Muscle layer of duodenum (tissue), 2 donors: ENCODE measurements around the gene OR5AS1.
"Not testable (repeated sequence)": the region's sequence is repeated elsewhere in the genome, so short reads cannot be mapped to it uniquely, and the experiment has no call there.

Experiments
- H3K27ac ChIP-seq: one replicate; pipeline ENCODE4 v1.7.0; 2013; ENCODE audit warnings: mild to moderate bottlenecking, low read length
- H3K27me3 ChIP-seq: one replicate; pipeline ENCODE4 v1.7.0; 2013; ENCODE audit warnings: low read depth, mild to moderate bottlenecking, control low read depth, low read length
- H3K36me3 ChIP-seq, 2 donors: one replicate each; pipeline ENCODE4 v1.7.0; 2013; ENCODE audit warnings: low read length in 2 of 2, control low read depth in 1 of 2, mild to moderate bottlenecking in 1 of 2; ENCODE audit not compliant: insufficient read depth in 2 of 2, control insufficient read depth in 1 of 2
- H3K4me1 ChIP-seq, 2 donors: one replicate each; pipeline ENCODE4 v1.7.0; 2013; ENCODE audit warnings: low read length in 2 of 2, mild to moderate bottlenecking in 2 of 2, control low read depth in 1 of 2, moderate library complexity in 1 of 2; ENCODE audit not compliant: insufficient read depth in 2 of 2, control insufficient read depth in 1 of 2
- H3K4me3 ChIP-seq, 2 donors: one replicate each; pipeline ENCODE4 v1.7.0; 2013; ENCODE audit warnings: low read length in 2 of 2, low read depth in 1 of 2, mild to moderate bottlenecking in 1 of 2
- H3K9me3 ChIP-seq, 2 donors: one replicate each; pipeline ENCODE4 v1.7.0; 2013; ENCODE audit warnings: low read length in 2 of 2, control low read depth in 1 of 2, mild to moderate bottlenecking in 1 of 2; ENCODE audit not compliant: control insufficient read depth in 1 of 2
- donor health status: healthy.

The OR5AS1 gene

DNA sequence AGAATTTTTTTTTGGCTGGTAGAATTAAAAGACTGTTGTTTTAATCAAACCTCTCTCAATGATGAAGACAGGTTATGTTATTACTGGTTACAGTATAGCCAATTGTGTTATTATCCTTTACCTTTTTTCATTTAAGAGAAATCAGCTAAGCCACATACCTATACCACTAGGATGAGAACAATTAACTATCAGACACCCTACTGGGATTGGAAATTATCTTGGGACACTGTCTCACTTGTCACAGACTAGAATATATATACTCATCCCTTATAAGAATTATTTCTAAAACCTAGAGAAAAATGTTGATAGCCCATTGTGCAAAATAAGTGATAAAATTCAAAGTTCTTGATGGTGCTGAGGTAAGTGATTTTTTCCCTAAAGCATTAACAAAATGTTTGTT lies at the start of gene OR5AS1:
OR5AS1 (plus strand) TSS at position 301 of the 400 bp plus-strand sequence. CDS start 2,765 bp downstream, outside the sequence.
- no peaks in the 10 kb centered on the region for H3K36me3 ChIP-seq
- H3K9me3 ChIP-seq, result peaks cover 0 to 2% of the 10 kb centered on the region in 2 donors
- no peak within 1 kb of the TSS for H3K27ac ChIP-seq
- no peaks in the 10 kb centered on the region for H3K27me3 ChIP-seq
- H3K4me1 ChIP-seq, result no peaks in the 10 kb centered on the region
- no peak within 1 kb of the TSS for H3K4me3 ChIP-seq

DNA sequence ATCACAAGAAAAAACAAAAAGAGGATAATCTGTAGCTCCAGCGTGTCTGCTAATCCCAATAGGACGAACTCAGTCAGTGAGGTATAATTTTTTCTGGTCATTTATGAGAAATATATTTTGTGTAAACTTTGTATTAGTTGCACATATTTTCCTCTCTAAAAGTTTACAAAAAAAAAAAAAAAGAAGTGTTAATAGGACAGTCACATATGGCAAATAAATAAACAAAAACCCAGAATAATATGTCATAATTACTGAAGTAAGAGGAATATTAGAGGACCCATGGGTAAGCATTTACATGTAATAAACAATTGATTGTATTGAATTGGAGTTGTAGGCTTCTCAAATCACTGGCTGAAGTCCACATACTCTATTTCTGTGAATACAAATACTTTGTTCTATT lies 32.9 kb upstream of the OR5AS1 start, which contains the start of gene OR5F1:
OR5F1 (minus strand) TSS at position 101 of the 400 bp plus-strand sequence; CDS start at position 101, 0 bp downstream.
- no peak within 1 kb of the TSS for H3K4me3 ChIP-seq
- H3K27me3 ChIP-seq, result no peaks in the 10 kb centered on the region
- no peaks in the 10 kb centered on the region for H3K36me3 ChIP-seq
- no peaks in the 10 kb centered on the region for H3K4me1 ChIP-seq
- peaks cover 0 to 3% of the 10 kb centered on the region in 2 donors for H3K9me3 ChIP-seq
- no peak within 1 kb of the TSS for H3K27ac ChIP-seq

DNA sequence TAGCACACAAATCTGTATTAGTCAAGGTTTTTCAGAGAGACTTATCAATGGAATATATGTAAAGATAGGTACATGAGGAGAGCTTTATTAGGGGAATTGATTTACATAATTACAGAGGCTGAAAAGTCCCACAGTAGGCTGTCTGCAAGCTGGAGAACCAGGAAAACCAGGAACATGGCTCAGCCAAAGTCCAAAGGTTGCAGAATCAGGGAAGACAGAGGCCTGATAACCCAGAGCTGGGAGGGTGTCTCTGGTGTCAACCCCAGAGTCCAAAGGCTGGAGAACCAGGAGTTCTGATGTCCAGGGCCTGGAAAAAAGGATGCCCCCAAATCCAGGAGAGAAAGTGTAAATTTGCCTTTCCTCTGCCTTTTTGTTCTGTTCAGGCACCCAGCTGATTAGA lies 16.7 kb upstream of the OR5AS1 start:
- Histone ChIP-seq H3K36me3 (no peaks in the 10 kb centered on the region), H3K27ac (no peak overlapping the region), H3K27me3 (no peaks in the 10 kb centered on the region), H3K4me3 (no peak overlapping the region), H3K9me3 (peaks cover 5 to 6% of the 10 kb centered on the region in 2 donors), H3K4me1 (no peaks in the 10 kb centered on the region)

DNA sequence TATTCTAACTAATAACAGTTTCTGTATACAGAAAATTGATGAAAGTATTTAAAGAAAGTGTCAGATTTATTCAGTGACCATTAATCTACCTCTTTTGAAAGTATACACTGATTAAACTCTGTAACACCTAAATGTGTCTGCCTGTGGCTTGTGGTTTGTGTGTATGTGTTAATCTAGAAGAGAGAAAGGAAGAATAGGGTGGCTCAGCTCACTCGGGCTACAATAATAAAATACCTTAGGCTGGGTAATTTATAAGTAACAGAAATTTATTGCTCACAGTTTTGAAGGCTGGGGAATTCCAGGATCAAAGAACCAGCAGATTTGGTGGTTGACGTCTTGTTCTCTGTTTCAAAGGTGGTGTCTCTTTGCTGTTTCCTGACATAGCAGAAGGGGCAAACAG lies 13.6 kb upstream of the OR5AS1 start:
- H3K27me3 ChIP-seq, result no peaks in the 10 kb centered on the region

DNA sequence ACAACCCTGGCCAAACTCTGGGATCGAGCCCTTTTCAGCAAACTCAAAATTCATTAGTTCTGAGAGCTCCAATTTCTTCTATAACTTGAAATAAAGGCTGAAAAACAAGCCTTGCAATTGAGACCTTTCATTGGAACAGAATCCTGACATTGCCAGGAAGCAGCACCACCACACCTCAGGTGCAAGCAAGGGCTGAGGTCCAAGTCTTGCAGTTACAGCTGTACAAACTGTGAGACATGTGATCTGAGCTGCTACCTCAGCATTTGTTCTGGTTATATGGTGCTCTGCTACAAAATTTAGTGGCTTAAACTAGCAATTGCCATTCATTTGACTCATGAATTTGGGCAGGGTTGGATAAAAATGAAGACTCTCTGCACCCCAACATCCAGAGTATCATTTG lies 18.1 kb downstream of the OR5AS1 start:
- Histone ChIP-seq H3K4me3 (no peak overlapping the region), H3K27ac (no peak overlapping the region), H3K4me1 (no peaks in the 10 kb centered on the region), H3K27me3 (no peaks in the 10 kb centered on the region), H3K9me3 (peaks cover 0 to 2% of the 10 kb centered on the region in 2 donors), H3K36me3 (no peaks in the 10 kb centered on the region)

More for the DNA sequence above, 13.6 kb upstream of the OR5AS1 start:
- Histone ChIP-seq H3K4me3 (no peak overlapping the region), H3K36me3 (no peaks in the 10 kb centered on the region), H3K9me3 (peaks cover 0 to 6% of the 10 kb centered on the region in 2 donors), H3K4me1 (no peaks in the 10 kb centered on the region), H3K27ac (no peak overlapping the region)

DNA sequence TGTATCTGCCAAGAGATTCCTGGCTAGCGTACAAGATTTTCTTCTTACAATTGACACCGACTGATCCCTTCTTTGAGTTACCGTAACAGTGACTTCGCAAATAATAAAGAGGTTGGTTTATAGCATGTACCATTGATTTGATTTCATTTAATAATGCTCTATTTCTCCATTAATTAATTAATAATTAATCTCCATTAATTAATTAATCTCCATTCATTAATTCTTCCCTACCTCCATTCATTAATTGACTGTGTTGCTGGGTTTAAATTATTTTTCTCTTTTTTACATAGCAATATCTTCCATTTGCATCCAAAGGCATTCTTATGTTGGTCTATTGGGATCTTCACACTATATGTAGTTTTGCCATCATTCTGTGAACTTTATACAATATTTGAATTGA lies 21.0 kb downstream of the OR5AS1 start:
- Histone ChIP-seq H3K4me3 (no peak overlapping the region), H3K9me3 (no peaks in the 10 kb centered on the region), H3K27me3 (no peaks in the 10 kb centered on the region), H3K4me1 (no peaks in the 10 kb centered on the region), H3K36me3 (no peaks in the 10 kb centered on the region), H3K27ac (no peak overlapping the region)

DNA sequence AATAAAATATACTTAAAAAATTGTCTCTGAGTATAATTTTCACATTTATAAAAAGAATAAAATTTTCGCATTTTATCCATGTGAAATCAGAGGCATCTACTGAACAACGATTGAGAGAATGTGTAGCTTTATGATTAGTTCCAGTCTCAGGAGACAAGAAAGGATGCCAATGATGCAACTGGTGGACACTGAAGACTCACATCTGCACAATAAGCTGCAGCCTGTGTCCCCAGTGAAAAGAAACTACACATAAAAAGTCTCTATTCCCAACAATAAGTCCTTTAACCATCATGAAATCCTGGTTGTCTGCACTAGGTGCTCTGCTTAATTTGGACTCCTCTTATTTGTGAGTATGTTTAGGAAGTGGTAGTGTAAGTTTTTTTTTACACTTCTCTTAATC lies 22.0 kb downstream of the OR5AS1 start:
- Histone ChIP-seq H3K36me3 (no peaks in the 10 kb centered on the region), H3K27ac (no peak overlapping the region), H3K9me3 (no peaks in the 10 kb centered on the region), H3K4me1 (no peaks in the 10 kb centered on the region), H3K27me3 (no peaks in the 10 kb centered on the region), H3K4me3 (no peak overlapping the region)

DNA sequence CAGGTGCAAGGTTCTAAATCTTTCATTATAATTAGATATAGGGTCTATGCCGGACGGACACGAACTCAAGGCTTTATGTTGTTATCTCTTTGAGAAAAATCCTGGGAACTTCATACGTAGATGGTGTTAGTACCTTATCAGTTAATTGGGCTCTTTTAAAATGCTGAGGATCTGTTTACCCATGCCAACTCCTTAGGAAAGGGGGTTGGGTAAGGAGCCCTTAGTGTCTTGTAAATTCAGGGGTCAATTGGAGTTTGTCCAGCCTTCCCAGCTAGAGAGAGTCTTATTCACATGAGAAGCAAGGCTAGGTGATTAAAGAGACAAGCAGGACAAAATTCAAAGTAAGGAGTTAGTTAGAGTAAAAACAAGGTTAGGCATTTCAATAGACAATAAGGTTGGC lies 28.9 kb downstream of the OR5AS1 start:
- H3K9me3 ChIP-seq, H3K36me3 ChIP-seq, H3K4me1 ChIP-seq, H3K4me3 ChIP-seq, H3K27me3 ChIP-seq, H3K27ac ChIP-seq: not testable (repeated sequence)

DNA sequence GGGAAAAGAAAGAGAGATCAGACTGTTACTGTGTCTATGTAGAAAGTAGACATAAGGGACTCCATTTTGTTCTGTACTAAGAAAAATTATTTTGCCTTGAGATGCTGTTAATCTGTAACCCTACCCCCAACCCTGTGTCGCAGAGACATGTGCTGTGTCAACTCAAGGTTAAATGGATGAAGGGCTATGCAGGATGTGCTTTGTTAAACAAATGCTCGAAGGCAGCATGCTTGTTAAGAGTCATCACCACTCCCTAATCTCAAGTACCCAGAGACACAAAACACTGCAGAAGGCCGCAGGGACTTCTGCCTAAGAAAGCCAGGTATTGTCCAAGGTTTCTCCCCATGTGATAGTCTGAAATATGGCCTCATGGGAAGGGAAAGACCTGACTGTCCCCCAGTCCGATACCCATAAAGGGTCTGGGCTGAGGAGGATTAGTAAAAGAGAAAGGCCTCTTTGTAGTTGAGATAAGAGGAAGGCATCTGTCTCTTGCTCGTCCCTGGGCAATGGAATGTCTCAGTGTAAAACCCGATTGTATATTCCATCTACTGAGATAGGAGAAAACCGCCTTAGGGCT lies 30.3 kb downstream of the OR5AS1 start:
- H3K27ac ChIP-seq, H3K36me3 ChIP-seq, H3K4me1 ChIP-seq, H3K27me3 ChIP-seq, H3K4me3 ChIP-seq, H3K9me3 ChIP-seq: not testable (repeated sequence)

DNA sequence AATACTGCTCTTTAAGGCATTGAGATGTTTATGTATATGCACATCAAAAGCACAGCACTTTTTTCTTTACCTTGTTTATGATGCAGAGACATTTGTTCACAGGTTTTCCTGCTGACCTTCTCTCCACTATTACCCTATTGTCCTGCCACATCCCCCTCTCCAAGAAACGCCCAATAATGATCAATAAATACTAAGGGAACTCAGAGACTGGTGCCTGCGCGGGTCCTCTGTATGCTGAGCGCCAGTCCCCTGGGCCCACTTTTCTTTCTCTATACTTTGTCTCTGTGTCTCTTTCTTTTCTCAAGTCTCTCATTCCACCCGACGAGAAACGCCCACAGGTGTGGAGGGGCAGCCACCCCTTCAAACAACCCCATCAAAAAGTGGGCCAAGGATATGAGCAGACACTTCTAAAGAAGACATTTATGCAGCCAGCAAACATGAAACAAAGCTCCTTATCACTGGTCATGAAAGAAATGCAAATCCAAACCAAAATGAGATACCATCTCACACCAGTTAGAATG lies 30.9 kb downstream of the OR5AS1 start:
- not testable (repeated sequence) for H3K36me3 ChIP-seq, H3K9me3 ChIP-seq, H3K27me3 ChIP-seq, H3K4me3 ChIP-seq, H3K27ac ChIP-seq, H3K4me1 ChIP-seq

DNA sequence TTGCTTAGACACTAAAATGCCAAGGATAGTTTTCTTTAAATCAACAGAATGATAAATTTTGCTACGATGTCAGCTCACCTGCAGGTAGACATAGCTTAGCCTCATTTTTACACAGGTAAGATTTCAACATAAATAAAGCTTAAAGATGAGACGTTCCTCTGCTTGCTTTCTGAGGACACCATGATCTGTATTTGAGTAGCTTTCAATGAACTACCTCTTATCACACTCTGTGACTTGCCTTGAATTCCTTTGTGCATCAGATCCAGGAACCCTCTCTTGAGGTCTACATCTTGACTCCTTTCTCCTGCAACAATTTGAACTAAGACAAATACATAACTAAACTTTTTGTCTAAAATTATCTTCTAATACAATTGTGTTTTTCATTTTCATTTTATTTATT lies 39.5 kb downstream of the OR5AS1 start:
- no peak overlapping the region for H3K4me3 ChIP-seq
- no peaks in the 10 kb centered on the region for H3K9me3 ChIP-seq
- H3K27me3 ChIP-seq, result no peaks in the 10 kb centered on the region

More for the DNA sequence above, 39.5 kb downstream of the OR5AS1 start:
- no peak overlapping the region for H3K27ac ChIP-seq
- H3K36me3 ChIP-seq, result no peaks in the 10 kb centered on the region
- H3K4me1 ChIP-seq, result no peaks in the 10 kb centered on the region
